Amygdala (tissue), 56 donors: Measurements from ENCODE around the gene C12orf43.
A peak's percentile ranks its signal among the peaks of the same experiment; 100 is the strongest.

ENCODE experiments used
- DNase-seq, 56 donors: peaks; one replicate each; lab custom pipeline; 2025; lab: John Stamatoyannopoulos, UW

C12orf43 gene

DNA sequence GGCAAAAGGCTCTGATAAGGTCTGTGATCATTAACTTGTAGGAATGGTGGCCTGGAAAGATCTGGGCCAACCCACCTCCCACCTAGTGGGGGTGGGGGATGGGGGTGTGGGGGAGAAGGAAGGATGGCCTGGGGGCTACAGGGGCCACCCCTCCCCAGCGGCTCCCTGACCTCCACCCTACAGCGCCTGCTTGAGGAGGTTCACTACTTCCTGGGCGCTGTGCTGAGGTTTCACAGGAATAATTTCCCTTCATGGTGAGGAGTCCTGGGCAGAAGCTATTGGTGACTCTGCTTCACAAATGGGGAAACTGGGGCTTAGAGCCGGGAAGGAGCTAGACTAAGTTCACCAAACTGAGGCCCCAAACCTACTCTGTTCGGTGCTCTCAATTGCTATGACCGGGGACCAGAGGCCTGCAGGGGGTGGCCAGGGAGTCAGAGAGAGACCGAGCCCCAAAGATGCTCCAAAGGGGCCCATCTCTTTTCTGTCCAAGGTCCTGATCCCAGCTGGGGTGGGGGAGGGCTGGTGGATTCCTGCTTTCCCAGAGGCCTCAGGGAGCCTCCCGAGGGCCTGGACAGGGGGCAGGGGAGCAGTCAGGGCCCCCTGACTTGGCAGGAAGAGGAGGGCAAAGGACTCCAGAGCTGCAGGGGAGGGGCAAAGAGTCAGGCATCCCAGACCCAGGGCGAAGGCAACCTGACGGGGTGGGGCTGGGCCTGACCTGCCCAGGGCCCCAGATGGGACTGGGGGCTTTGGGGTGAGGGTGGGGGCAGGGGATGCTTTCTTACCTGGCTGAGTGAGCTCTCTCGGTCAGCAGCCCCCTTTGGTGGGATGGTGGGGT, 36.2 kb downstream of the C12orf43 start:
- no peak for DNase-seq

DNA sequence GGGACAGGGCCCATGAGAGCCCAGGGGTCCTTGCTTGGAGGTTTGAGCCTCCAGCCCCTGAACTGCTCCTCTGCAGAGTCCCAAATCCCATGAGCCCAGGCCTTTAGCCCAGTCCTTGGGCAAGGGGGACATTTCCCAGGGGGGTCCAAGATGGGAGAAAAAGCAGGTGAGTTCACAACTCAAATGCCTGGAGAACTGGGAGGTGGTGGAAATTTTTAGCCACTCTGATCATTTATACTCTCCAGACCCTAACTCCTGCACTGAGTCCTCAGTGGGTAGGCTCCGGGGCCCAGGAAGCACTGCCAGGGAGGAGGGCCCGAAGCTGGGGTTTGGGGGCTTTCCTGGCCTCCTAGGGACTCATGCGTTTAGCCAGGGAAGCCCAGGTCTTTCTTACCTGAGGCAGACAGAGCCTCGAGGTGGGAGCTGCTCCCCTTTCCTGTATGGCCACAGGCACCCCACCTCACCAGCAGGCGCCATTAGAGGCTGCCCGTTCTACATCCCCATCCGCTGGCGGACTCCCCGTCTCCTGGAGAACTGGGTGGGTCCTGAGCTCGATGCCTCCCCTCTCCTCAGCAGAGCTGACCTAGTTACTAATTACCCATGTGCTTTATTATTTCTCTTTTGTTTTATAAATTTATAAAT, 36.9 kb downstream of the C12orf43 start:
- DNase-seq, result no peak

DNA sequence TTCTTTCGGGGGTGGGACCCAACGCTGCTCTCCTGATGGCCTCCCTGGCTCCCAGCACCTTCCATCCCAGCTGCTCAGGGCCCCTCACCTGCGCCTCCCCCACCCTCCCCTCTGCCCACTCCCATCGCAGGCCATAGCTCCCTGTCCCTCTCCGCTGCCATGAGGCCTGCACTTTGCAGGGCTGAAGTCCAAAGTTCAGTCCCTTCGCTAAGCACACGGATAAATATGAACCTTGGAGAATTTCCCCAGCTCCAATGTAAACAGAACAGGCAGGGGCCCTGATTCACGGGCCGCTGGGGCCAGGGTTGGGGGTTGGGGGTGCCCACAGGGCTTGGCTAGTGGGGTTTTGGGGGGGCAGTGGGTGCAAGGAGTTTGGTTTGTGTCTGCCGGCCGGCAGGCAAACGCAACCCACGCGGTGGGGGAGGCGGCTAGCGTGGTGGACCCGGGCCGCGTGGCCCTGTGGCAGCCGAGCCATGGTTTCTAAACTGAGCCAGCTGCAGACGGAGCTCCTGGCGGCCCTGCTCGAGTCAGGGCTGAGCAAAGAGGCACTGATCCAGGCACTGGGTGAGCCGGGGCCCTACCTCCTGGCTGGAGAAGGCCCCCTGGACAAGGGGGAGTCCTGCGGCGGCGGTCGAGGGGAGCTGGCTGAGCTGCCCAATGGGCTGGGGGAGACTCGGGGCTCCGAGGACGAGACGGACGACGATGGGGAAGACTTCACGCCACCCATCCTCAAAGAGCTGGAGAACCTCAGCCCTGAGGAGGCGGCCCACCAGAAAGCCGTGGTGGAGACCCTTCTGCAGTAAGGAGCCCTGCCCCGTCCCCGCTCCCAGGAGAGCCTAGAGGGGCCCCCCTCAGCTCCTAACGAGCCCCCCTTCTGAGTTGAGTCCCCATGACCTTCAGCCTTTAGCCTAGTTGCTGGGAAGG, 37.7 kb downstream of the C12orf43 start, which contains the start of gene HNF1A:
TSS of gene HNF1A (plus strand) at position 248 of the 924 bp plus-strand sequence. CDS start at position 474, 226 bp downstream.
- no peak for DNase-seq

DNA sequence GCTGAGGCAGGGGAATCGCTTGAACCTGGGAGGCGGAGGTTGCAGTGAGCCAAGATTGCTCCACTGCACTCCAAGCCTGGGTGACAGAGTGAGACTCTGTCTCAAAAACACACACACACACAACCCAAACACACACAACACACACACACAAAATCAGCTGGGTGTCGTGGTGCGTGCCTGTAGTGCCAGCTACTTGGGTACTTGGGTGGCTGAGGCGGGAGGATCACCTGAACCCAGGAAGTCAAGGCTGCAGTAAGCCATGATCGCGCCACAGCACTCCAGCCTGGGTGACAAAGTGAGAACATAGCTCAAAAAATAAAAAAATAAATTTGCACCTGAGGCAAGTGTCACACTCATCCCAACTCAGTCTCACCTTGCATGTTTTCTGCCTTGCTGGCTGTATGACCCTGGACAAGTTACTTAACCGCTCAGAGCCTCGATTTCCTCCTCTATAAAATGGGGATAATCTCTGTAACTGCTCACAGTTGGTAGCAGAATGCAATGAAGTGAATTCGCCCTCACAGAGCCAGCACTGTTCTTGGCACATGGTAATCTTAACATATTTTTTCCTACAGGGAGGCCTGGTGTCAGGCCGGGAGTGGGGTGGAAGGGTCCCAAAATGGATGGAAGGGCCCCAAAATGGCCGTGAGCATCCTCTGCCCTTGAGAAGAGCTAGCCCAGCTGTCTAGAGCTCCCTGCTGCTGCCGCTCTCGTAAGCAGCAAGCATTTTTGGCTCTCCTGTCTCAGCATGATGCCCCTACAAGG, 38.6 kb downstream of the C12orf43 start:
- DNase-seq, result no peak

DNA sequence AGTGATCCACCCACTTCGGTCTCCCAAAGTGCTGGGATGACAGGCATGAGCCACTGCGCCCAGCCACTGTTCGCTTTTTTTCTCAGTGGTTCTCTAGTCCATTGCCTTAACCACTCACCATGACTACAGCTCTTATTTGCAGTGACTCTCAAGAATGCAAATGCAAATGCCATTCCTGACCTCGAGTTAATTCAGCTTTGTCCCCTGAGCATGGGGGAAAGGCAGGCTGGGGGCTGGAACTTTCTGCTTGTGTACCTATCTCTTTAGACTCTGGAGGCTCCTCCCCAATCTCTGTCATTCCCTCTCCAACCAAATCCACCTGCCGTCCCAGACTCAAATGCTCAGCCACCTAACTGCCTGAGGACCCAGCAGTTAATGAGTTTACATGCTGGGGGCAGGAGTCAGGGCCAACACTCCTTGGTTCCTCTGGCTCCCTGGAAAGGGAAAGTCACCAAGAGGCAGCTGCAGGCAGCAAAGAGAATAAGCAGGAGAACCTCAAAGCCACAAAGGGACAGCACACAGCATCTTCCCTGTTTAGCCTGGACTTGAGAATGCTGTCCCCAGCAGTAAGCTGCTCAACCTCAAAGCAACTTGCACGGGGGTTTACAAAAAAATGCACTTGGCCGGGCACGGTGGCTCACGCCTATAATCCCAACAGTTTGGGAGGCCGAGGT, 43.3 kb downstream of the C12orf43 start:
- DNase-seq, result no peak

DNA sequence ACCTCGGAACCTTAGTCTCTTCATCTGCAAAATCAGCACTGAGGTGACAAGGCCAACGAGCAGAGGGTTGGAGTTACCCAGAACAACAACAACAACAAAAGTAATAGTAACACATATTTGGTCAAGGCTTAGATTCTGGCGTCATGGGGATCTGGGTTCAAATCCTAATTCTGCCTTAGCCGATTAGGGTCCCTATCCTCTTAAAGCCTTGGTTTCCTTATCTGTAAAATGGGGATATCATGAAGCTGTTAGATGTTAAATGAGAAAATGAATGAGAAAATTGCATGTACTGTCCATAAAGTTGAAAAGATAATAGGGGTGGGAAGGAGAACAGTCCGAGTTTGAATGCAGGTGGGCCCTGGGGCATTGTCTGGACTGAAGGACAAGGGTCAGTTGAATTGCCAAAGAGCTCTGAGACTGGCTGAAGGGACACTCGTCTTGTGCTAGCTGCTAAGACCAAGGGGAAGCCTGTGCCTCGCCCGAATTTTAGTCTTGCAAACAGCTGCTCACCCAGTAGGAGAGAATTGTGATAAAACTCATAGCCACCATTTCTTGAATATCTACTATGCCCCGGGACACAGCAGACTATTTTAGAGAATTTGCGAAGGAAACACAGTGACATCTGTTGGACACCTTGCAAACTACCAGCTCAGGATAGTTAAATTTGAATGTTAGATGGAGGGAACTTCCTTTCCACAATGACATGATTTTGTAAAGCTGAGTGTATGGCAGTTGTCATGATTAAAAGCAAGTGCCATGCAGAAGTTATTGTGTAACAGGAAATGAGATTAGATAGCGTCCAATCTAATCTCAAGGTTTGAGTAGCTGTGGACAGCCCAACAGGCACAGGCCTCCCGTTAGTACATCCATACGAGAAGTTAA, 44.7 kb downstream of the C12orf43 start:
- peak in 14 of 56 donors; percentile 0 to 71 (median 6) for DNase-seq

DNA sequence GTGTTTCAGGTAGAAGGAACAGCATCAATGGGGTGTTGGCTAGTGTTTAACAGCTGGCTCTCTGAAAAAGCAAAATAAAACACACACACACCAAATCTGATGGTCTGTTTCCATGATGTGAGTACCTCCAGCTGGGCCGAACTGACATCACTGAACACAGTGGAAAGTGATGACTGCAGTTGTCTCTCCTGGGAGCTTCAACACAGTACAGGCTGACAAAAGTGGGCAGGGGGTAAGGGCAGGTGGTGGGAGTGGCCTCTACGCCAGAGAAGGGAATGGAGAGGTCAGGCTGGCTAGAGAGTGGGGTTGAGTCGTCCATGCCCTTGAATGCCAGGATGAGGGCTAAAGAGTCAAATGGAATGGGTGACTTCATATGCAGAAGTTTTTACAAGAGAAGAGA, 46.0 kb downstream of the C12orf43 start:
- no peak for DNase-seq

DNA sequence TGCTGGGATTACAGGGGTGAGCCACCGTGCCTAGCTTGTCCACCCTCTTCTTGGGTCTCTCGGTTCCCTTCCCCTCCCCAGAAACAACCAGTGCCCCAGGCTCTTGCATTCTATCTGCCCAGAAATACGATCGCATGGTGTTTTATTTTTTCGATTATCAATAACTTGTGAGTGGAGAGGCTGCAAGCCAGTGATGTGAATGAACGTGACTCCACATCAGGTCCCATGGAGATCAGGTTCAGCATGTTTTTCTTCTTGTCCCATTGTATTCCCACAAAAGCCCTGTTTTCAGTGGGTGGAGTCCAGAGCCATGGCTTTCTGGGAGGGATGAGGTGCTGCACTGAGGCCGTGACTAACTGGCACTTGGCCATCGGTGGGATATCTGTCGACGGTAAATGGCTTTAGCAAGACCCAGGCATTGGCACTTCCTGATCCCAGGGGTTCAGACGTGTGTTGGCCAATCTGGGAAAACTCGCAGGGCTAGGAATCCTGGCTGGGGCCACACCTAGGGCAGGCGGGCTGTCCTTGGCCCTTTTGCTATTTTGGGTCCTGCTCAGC, 50.7 kb downstream of the C12orf43 start:
- no peak for DNase-seq

DNA sequence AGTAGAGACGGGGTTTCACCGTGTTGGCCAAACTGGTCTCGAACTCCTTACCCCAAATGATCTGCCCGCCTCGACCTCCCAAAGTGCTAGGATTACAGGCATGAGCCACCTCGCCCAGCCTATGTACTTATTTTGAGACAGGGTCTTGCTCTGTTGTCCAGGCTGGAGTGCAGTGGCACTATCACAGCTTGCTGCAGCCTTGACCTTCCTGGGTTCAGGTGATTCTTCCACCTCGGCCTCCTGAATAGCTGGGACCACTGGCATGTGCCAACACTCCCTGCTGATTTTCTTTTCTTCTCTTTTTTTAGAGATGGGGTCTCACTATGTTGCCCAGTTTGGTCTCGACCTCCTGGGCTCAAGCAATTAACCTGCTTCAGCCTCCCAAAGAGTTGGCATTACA, 52.0 kb downstream of the C12orf43 start:
- no peak for DNase-seq

DNA sequence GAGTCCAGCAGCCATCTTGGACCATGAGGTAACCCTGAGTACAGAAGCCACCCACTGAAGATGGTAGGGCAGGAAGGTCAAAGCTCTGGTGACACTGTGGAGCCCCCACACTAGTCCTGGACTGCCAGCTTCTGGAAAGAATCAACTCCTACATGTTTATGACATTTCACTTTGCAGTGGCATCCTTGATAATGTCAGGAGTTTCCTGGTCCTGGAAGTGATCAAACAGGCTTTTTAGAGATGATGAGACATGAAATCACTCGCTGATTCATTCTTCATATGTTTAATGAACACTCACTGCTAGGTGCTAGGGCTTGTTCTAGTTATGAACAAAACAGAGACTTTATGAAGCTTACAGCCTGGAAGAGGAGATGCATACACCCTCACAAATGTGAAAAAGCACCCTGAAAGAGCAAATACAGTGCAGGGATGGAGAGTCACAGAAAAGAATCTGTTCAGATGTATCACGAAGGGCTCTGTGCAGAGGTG, 53.7 kb downstream of the C12orf43 start:
- no peak for DNase-seq

DNA sequence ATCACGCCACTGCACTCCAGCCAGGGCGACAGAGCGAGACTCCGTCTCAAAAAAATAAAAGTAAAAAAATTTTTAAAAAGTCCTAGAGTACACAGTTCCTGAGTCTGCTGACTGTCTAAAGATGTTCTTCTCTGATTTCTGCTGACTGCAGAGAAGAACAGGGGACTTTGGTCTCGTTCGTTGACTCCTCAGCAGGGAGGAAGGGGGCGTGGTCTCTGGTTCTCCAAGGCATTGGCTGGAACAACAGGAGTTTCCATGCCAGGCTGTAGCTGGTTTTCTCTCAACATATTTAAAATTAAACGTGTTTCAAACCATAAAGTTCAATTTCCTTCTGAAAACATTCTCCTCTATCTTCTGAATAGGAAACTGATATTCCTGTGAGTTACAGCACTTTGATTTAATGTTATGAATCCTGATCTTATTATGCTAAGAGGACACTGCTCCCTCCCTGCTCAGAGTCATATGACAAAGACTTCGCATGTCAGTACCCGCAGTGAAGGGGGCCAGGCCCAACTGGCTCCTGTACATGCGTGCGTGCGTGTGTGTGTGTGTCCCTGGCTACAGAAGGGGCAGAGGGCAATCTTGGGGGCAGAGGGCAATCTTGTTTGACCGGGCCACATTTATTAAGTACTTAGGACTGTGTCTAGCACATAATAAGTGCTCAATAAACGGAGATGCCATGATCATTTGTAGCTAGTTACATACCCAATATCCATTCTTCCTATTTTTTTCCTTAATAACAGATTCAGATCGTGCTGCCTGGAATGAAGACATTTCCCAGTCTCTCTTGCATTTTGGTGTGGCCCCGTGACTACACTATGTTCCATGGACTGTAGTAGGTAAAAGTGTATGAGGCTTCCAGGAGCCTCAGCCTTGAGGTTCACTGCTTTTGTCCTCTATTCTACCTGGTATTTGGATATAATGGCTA, 54.4 kb downstream of the C12orf43 start:
- DNase-seq, result peak in 2 of 56 donors; percentile 4

DNA sequence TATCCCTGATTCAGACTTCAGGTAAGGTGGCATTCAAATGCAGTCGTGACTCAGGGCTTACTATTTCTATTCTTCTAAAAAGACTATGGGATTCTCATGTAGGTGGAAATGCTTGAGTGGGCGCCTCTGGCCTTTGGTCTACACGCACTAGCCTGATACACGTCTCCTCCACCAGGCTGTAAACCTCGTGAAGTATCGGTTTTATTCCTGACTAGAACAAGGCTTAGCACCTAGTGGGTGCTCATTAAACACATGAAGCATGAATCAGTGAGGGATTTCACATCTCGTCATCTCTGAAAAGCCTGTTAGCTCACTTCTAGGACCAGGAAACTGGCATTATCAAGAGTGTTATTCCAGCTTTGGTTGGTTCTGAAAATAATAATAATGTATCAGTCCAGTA, 55.6 kb downstream of the C12orf43 start:
- no peak for DNase-seq

DNA sequence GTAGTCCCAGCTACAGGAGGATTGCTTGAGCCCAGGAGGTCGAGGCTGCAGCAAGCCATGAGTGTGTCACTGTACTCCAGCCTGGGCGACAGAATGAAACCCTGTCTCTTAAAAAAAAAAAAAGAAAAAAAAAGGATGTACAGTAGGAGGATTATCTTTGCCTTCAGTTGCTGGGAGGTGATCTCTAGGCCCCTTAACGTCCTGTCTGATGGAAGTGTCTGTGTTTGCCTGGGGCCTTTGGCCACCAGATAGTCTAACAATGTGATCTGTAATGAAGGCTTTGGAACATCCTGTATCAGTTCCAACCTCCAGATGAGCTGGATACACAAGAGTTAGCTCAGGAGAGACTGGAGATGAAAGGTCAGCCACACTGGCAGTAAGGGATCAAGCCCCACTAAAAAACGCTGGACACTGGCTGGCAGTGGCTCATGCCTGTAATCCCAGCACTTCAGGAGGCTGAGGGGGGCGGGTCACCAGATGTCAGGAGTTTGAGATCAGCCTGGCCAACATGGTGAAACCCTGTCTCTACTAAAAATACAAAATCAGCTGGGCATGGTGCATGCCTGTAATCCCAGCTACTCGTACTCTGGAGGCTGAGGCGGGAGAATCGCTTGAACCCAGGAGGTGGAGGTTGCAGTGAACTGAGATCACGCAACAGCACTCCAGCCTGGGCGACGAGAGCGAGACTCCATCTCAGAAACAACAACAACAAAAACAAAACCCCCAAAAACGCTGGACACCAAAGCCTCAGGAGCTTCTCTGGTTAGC, 57.0 kb downstream of the C12orf43 start:
- no peak for DNase-seq

DNA sequence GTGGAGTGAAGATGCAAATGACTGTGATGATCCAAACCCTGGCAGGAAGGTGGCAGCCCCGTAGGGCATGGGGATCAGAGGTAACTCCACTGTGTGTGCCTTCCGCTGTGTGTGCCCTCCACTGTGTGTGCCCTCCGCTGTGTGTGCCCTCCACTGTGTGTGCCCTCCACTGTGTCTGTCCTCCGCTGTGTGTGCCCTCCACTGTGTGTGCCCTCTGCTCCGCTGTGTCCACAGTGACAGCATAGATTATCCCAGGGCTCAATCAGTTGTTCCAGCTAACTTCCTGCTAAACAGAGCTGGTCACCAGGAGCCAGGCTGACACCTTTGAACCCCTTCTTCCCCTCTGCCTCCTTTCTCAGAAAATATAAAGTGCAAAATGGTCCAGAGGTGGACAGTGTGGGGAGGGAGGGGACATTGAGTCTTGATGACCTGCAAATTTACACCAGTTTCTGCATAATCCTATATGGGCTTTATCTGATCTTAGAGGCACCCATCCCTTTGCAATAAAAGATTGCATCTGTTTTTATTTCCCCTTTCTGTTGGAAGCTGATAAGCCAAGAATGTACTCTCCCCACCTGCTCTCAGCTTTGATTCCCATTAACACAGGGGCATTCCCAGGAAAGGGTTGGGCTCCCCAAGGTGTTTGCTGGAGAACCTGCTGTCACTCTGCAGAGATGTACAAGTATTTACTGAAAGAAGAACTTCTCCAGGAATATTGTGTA, 59.5 kb downstream of the C12orf43 start:
- no peak for DNase-seq

DNA sequence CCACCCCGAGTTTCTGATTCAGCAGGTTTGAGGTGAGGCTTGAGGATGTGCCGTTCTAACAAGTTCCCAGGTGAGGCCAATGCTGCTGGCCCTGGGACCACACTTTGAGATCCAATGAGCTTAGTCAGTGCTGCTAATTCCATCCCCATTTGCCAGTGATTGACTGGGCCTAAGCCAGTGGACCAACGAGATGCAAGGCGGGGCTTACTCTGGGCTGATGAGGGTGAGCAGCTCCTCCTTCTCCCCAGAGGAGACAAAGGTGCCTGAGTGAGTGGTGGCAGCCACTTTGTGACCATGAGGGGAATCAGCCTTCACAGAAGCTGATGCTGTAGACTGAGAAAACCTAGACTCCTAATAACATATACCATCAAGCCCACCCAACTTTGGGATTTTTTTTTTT, 61.1 kb downstream of the C12orf43 start:
- no peak for DNase-seq
